GM23248 (cell line): ENCODE results near the gene SBNO2.

Experiments
- EZH2 ChIP-seq: fragments of 200-600 bp; sonication (generic); IDR thresholded peaks from 2 replicates; pipeline ENCODE4 v1.6.1; 2018; ENCODE audit warnings: antibody characterized with exemption, mild to moderate bottlenecking; ENCODE audit not compliant: insufficient read depth, poor library complexity, severe bottlenecking
- EZH2phosphoT487 ChIP-seq: fragments of 200-600 bp; sonication (generic); IDR thresholded peaks from 2 replicates; pipeline ENCODE4 v1.6.1; 2018; ENCODE audit warnings: antibody characterized with exemption, moderate library complexity, mild to moderate bottlenecking, low read depth; ENCODE audit not compliant: insufficient read depth

- no peak for TF ChIP-seq EZH2phosphoT487
- no peak for TF ChIP-seq EZH2
Observed at GRCh38 chr19:1074544-1075283, 99.4 kb downstream of the SBNO2 start.
